Epithelial cell of proximal tubule (primary cell): ENCODE data around the gene H6PD. TPM values are rescaled to one million over a fixed set of nuclear protein-coding genes. Genes with fewer than 3 reads are reported as not detected.

Source experiments
- DNase-seq: peaks from one replicate; pipeline ENCODE4 v3.0.0-alpha.2; 2011; ENCODE audit warnings: low read depth
- H3K4me3 ChIP-seq: 2 replicates; pipeline ENCODE4 v1.5.1; 2011; ENCODE audit warnings: low read depth, mild to moderate bottlenecking, low read length
- total RNA-seq: library from RNA; depleted of rRNA; stranded (reverse); fragments of >200 nt; gene quantifications from 2 replicates; pipeline ENCODE4 v1.2.3, GENCODE V29; 2015
- TF ChIP-seq, protein P1 (sequence below): conservative IDR thresholded peaks from 2 replicates; pipeline ENCODE4 v1.5.1; 2012; ENCODE audit warnings: low read depth, mild to moderate bottlenecking, low read length

H6PD gene
- total RNA-seq, 1 donor from 2014 or later: 10.7 TPM

DNA sequence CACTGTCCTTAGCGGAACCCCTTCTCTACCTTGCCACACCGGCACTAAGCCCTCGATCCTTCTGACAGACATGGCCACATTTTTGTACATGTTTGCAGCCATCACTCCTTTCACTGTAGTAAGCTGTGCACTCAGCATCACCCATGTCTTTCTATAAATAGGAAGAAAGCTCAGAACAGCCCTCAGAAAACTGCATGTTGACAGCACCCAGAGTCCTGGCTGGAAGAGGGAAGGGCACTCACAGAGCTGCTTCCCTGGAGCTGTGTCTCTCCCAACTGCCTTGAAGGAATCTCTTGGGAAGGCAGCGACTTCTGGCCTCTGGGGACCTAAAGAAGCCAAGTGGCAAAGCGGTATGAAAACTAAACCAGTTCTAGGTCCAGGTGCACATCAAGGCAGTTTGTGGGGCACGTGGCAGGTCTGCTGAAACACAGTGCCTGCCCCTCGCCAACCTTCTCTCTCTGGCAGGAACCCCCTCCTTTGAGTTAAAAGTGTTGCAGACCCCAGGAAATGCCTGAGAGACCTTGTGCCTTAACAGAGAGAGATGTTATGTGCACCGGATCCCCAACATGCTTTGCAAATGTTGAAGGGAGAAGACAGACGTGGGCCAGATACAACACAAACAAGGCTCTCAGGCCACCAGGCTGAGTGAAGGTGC lies 41.9 kb upstream of the H6PD start:
- no peak for DNase-seq
- no peak overlapping the region for H3K4me3 ChIP-seq
- TF ChIP-seq, protein P1, sequence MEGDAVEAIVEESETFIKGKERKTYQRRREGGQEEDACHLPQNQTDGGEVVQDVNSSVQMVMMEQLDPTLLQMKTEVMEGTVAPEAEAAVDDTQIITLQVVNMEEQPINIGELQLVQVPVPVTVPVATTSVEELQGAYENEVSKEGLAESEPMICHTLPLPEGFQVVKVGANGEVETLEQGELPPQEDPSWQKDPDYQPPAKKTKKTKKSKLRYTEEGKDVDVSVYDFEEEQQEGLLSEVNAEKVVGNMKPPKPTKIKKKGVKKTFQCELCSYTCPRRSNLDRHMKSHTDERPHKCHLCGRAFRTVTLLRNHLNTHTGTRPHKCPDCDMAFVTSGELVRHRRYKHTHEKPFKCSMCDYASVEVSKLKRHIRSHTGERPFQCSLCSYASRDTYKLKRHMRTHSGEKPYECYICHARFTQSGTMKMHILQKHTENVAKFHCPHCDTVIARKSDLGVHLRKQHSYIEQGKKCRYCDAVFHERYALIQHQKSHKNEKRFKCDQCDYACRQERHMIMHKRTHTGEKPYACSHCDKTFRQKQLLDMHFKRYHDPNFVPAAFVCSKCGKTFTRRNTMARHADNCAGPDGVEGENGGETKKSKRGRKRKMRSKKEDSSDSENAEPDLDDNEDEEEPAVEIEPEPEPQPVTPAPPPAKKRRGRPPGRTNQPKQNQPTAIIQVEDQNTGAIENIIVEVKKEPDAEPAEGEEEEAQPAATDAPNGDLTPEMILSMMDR: no peak

DNA sequence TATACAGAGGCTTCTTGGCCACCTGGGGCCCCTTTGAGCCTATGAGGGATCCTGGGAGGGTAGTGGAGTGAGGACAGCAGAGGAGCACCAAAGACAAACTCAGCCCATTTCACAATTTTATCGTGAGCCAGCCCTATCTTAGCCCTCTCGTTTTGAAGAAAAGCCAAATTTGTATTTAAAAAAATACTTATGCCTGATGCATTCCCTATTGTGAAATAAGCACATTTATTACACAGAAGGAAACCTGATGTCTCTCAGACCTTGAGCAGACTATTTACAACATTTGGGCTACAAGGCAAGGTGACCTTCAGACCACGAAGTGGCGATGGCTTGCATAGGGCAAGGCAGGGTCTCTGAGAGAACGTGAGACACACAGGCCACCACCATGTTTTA lies 41.3 kb upstream of the H6PD start:
- H3K4me3 ChIP-seq: no peak overlapping the region
- no peak for DNase-seq
- TF ChIP-seq, protein P1: no peak

DNA sequence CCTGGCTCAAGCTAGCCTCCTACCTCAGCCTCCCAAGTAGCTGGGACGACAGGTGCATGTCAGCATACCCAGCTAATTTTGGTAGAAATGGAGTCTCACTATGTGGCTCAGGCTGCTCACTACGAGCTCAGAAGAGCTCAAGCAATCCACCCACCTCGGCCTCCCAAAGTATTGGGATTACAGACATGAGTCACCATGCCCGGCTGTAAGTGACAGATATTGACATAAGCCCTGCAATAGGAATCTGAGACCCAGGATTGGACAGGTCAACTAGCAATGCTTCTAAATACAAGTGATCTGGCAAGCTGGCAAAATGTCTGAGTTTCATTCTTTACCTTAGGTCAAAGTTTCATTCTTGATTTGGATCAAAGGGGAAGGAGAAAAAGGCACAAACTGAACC lies 40.5 kb upstream of the H6PD start:
- no peak overlapping the region for H3K4me3 ChIP-seq
- no peak for DNase-seq
- TF ChIP-seq, protein P1: no peak

DNA sequence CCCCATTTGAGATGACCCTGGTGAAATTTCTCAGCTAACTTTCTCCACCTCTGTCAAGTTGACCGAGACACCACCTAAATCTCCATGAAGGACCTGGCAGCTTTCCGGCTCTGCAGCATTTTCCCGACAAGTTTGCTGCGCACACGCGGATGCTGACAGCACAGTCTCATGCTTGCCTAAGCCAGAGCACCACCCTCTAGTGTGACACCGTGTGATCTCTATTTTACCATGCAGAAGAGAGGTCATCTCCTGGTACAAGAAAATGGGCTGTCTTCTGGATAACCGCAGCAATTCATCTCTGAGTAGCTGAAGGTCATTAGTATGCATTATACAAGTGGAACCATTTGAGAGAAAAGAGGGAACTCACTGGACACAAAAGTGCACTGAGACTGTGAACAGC lies 38.9 kb upstream of the H6PD start:
- no peak for DNase-seq
- TF ChIP-seq, protein P1: no peak
- H3K4me3 ChIP-seq: no peak overlapping the region

DNA sequence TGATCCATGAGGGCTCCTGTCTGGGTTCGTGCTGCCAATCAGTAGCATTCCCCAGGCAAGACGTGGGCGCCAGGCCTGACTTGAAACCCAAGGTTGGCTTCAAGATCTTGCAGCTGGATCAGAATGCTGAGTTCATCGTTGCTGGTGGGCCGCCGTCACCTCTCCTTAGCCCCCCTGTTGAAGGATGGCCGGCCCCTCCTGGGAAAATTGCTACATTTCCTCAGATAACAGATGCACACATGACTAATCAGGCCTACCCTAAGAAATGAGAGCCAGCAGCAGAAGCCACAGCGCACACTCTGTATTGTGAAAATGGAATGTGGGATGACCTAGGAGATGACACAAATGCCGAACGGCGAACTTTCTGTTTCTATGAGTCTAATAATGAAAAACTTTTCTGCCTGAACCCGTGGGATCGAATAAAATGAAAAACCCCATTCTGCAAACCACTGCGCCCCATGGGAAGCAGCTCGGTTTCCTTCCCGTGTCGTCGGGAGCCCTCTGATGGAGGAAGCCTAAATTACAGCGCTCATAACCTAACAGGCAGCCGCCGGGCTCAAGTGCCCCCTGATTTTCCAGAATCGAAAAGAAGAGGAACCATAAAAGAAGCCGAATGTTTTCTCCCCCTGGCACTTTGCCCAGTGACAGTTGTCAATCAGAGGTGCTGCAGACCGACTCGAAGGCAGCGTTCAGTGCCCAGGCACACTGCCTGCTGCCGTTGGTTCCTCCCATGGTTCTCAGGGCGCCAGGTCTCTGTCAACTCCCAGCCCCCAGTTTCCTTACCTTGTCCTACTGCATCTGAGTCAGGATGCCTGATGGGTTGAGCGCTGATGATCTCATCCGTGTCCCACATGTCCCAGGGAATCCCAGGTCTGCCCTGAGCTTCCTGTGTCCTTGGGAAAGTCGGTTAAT lies 38.2 kb upstream of the H6PD start:
- TF ChIP-seq, protein P1: peak; percentile 83
- DNase-seq: no peak
- no peak overlapping the region for H3K4me3 ChIP-seq

DNA sequence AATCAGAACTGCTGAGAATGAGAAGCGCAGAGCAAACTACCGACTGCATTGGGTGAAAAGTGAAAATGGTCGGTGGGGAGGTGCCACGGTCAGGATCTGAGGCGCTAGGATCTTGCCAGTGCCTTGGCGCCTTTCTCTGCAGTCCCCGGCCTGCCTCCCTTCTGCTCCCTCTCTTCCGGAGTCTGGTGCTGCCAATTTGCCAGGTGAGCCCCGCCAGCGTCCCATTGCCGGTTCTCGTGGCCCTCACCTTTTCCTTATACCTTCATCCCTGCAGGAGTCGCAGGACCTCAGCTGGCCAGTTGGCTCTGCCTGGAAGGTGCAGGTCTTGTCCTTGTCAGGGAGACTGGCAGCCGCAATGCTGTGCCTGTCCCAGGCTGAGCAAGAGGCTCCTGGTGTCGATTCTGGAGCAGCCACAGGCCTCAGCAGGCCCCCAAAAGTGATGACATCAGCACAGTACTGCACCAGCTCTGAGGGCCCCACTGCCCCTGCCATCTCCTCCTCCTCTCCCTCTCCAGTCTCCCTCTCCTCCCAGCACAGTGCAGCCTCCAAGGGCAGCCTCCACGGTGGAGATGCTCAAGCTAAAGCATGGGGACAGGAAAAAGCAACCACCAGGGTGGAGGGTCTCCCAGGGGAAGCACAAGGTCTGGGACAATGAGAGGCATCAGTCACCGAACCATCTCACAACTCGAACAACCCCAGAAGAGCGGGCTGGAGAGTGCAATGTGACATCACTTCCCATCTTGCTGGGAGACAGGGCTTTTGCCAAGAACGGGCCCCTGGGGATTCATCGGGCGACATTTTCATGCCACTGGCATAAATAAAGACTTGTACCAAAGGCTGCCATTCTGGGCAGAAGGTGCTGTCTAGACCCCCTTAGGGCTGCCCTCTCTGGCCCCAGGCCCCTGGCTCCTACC lies 37.1 kb upstream of the H6PD start:
- DNase-seq: no peak
- TF ChIP-seq, protein P1: no peak
- H3K4me3 ChIP-seq: no peak overlapping the region
